GM10266 (cell line): ENCODE results near the gene BSCL2.

Experiments used
- DNase-seq: peaks from one replicate; pipeline ENCODE4 v3.0.0; 2012; ENCODE audit errors: extremely low spot score
- CTCF ChIP-seq: IDR thresholded peaks from 2 replicates; pipeline ENCODE4 v1.5.1; 2012; ENCODE audit warnings: mild to moderate bottlenecking, low read depth; ENCODE audit not compliant: control insufficient read depth, insufficient read depth; ENCODE audit errors: missing control alignments

Gene BSCL2

GRCh38 chr11:62648967-62649364 lies 58.3 kb downstream of the BSCL2 start:
- DNase-seq: no peak
- TF ChIP-seq CTCF: no peak

- no peak for DNase-seq
- TF ChIP-seq CTCF: no peak
Measured at GRCh38 chr11:62648185-62648966, 58.8 kb downstream of the BSCL2 start.

- TF ChIP-seq CTCF: no peak
- DNase-seq: no peak
Measured at GRCh38 chr11:62647609-62648005, 59.6 kb downstream of the BSCL2 start.

GRCh38 chr11:62646825-62647608 lies 60.2 kb downstream of the BSCL2 start:
- no peak for TF ChIP-seq CTCF
- DNase-seq: no peak

- peak; percentile 99 for DNase-seq
- no peak for TF ChIP-seq CTCF
Measured at GRCh38 chr11:62645946-62646824, 61.0 kb downstream of the BSCL2 start, which contains the start of gene GANAB. Gene GANAB, minus strand, starts transcription at chr11:62646613. Its CDS starts 14 bp downstream, at chr11:62646599.

- no peak for TF ChIP-seq CTCF
- DNase-seq: no peak
Measured at GRCh38 chr11:62645671-62645945, 61.6 kb downstream of the BSCL2 start.
